ENCODE results near the gene RTP3.

- TF ChIP-seq CTCF (conservative IDR thresholded peaks at IDR 0.05; ENCODE audit: low read length) (no peak), EZH2phosphoT487 (IDR thresholded peaks at IDR 0.05; ENCODE audit: borderline replicate concordance, low read depth, low read length) (no peak)
Measured at GRCh38 chr3:46462511-46462910, 35.3 kb upstream of the RTP3 start.

Data from OCI-LY7 (cell line).